NCI-H2196 (cell line): ENCODE data around the gene SYT1.
"Not testable (repeated sequence)": the region's sequence is repeated elsewhere in the genome, so short reads cannot be mapped to it uniquely, and the experiment has no call there.

Experiments used
- DNase-seq: peaks from one replicate; lab custom pipeline; 2025; ENCODE audit not compliant: unreplicated experiment; lab: John Stamatoyannopoulos, UW

SYT1 gene

GRCh38 chr12:79200176-79200575, 335.6 kb downstream of the SYT1 start:
- DNase-seq = no peak

DNA sequence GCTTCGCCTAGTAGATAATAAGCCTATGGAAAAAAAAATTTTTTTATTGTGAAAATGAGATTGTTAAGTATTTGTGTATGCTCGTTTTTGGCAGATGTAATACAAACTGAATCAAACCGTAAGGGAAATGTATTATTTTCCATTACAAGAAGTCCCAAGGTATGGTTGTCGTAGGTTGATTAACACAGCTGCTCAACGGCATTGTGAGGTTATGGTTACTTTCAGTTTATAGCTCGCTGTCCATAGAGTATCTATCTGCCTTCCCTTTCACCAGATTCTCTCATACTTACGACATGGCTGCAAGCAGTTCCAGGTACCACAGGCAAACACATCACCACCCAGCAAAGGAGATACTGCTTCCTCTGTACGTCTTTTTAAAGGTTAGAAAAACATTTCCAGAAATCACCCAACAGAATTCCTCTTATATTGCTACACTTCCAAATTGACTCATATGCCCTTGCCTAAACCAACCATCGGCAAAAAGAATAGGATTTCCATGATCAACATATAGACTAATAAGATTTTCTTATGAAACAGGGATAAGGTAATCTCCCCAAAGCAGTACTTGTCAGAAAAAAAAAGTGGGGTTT, 338.6 kb downstream of the SYT1 start:
- DNase-seq = peak; percentile 20

- no peak for DNase-seq
Observed at GRCh38 chr12:79206871-79207270, 342.3 kb downstream of the SYT1 start.

DNA sequence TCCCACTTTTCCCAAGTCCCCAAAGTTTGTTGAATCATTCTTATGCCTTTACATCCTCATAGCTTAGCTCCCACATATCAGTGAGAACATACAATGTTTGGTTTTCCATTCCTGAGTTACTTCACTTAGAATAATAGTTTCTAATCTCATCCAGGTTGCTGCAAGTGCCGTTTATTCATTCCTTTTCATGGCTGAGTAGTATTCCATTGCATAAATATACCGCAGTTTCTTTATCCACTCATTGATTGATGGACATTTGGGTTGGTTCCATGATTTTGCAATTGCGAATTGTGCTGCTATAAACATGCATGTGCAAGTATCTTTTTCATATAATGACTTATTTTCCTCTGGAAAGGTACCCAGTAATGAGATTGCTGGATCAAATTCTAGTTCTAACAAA, 345.8 kb downstream of the SYT1 start:
- not testable (repeated sequence) for DNase-seq

GRCh38 chr12:79217306-79217705, 352.7 kb downstream of the SYT1 start:
- DNase-seq = no peak

- DNase-seq = no peak
Observed at GRCh38 chr12:79223210-79223609, 358.6 kb downstream of the SYT1 start.

- no peak for DNase-seq
Observed at GRCh38 chr12:79223761-79224160, 359.2 kb downstream of the SYT1 start.

GRCh38 chr12:79227091-79227490, 362.5 kb downstream of the SYT1 start:
- no peak for DNase-seq

DNA sequence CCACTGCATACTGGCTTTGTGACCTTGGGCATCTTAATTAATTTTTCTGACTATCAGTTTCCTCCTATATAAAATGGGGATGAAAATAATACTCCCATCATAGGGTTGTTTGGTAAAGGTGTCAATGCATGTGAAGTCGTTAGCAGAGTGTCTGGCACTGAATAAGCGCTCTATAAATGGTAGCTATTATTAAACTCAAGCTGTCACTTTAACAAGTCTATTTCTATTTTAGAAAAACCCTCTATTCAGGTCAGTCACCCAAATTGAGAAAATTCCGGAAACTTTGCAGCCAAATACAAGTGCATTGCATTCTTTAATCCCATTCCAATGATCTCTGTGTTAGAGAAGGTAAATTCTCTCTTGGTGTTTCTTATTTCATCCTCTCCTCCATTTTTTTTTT, 363.1 kb downstream of the SYT1 start:
- DNase-seq = no peak

GRCh38 chr12:79233341-79233781, 368.8 kb downstream of the SYT1 start:
- DNase-seq = no peak

DNA sequence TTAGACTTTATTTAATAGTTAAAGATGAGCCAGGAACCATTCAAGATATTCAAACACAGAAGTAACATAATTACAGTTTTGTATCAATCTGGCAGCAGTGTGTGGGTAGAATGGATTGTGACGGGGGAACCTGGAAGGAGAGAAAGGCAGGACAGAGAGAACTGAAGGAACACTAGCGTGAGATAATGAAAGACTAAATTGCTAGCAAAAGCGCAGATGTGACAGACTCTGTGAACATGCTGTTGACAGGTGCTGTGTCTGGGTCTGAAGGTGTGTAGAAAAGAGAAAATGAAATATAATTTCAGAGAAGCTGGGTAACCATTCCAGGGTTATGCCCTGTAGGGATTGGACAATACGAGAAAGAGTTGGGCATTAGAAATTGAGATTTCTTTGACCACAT, 372.3 kb downstream of the SYT1 start:
- no peak for DNase-seq

GRCh38 chr12:79238246-79238645, 373.7 kb downstream of the SYT1 start:
- no peak for DNase-seq

DNA sequence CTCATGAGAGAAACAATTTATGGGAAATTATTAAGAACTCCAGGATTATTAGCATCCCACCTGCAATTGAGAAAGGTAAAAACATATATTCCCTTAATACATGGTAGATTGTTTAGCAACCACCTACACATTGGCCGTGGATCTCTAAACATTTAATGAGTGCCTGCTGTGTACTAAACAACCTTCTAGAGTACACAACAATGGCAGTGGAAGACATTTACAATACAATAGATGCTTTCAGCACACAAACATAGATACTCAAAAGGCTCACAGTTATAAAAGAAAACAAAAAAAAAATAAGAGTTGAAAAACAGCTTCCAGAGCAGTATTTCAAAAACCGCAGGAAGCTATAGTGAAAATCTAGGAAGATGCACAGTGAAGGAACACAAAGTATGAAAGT, 382.9 kb downstream of the SYT1 start:
- no peak for DNase-seq

DNA sequence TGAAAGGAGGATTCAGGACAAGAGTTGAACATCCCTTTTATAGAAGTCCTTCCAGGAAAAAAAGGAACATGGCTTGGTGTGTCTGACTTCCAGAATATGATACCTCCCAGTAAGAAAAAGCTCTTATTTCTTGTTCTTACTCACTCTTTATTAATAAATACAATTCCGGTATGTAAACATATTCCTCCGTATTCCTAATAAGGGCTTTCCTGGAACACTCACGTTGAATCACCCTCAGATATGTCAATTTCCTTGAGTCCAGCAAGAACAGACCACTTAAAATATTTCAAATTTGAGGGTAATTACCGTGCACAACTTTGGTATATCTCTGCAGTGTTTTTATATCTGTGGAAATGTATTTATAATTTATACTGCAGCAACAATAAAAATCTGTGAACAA, 385.6 kb downstream of the SYT1 start:
- DNase-seq = no peak

GRCh38 chr12:79250960-79251755, 386.6 kb downstream of the SYT1 start:
- DNase-seq = no peak

GRCh38 chr12:79252358-79253075, 387.9 kb downstream of the SYT1 start:
- no peak for DNase-seq

- DNase-seq = no peak
Observed at GRCh38 chr12:79255288-79255687, 390.7 kb downstream of the SYT1 start.

GRCh38 chr12:79260923-79261322, 396.3 kb downstream of the SYT1 start:
- no peak for DNase-seq

DNA sequence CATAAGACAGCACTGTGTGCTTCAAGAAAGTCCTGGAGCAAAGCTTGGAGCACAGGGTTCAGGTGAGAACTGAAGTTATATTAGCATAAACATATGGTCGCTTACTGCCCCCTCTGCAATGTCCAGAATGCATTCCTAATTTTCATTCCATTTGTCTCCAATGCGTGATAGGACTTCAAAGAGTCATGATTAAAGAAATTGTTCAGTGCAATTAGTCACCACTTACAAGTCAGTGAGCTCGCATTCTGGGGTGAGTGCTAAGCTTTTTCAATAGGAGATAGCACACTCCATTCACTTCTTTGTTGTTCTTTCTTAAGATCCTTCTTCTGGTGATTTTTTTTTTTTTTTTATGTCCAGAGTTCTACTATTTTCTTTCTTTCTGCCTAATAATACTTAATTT, 398.4 kb downstream of the SYT1 start:
- no peak for DNase-seq

GRCh38 chr12:79266343-79267144, 402.0 kb downstream of the SYT1 start:
- DNase-seq = no peak

DNA sequence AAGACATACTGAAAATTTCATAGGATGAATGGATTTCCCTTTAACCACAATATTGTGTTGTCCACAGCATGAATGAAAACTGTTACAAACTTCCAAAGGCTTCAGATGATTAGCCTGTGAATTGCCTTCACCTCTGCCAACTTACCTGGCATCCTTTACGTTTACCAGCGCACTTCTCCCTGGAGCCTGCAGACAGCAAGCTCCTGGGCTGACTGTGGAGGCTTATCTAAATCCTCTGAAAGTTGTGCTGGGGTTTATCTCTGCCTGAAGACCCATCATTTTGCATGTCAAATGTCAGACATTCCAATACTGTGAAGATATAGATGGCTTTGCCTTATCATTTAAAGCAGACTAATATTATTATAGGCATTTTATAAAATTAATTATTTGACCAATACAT, 403.0 kb downstream of the SYT1 start:
- DNase-seq = no peak
